ENCODE data around the gene COPG1. TPM values are rescaled to one million over a fixed set of nuclear protein-coding genes. Genes with fewer than 3 reads are reported as not detected.

COPG1 gene
- total RNA-seq, 4 donors from 2014 or later = 77.1 to 95.3 (median 88.6) TPM

DNA sequence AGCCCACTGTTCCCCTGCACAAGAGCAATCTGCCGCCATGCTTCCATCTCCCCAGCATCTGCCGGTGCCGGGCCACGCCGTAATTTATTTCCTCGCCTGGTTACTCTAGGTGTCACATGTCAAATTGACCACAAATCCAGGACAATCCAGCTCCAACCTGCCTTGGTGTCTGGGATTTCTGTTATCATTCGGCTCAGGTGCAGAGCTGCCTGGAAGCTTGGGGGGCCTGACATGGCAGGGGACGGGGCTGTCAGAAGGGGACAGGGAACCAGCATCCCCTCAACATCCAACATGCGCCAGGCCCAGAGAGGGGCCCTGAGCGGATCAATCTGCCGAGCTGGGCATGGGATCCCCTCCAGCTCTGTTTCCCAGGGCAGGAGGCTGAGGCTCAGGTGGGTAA lies 77.2 kb downstream of the COPG1 start:
- DNase-seq (ENCODE audit: low spot score in 2 of 2) = no peak
- Histone ChIP-seq H3K4me3 (no peak overlapping the region), H3K27me3 (no peaks in the 10 kb centered on the region), H3K27ac (no peak overlapping the region), H3K9me3 (no peaks in the 10 kb centered on the region), H3K4me1 (no peaks in the 10 kb centered on the region), H3K36me3 (peaks cover 14% of the 10 kb centered on the region)
- 93% methylated on average over 10 of the region's 11 CpGs for WGBS
- TF ChIP-seq POLR2A (IDR thresholded peaks at IDR 0.05) (no peak), CTCF (IDR thresholded peaks at IDR 0.05) (no peak), EP300 (IDR thresholded peaks at IDR 0.05) (no peak), POLR2AphosphoS5 (IDR thresholded peaks at IDR 0.05) (no peak)

Other genes with a start within 250 kb of the COPG1 start
- 1 to 10 TPM in 2 of 4 donors, under 1 TPM in 2; 0.76 to 2.5 (median 1.1) TPM for gene EFCC1, start 248.3 kb upstream of the COPG1 start, total RNA-seq
- not detected for gene GP9, start 188.8 kb upstream of the COPG1 start, total RNA-seq
- gene RAB43, start 127.8 kb upstream of the COPG1 start, total RNA-seq = 10 to 100 TPM in 1 of 4 donors, 1 to 10 TPM in 3; 7.3 to 20.4 (median 8.3) TPM
- gene ISY1, start 88.5 kb upstream of the COPG1 start, total RNA-seq = 10 to 100 TPM in 3 of 4 donors, 1 to 10 TPM in 1; 6.3 to 18.2 (median 16.3) TPM
- gene CNBP, start 65.7 kb upstream of the COPG1 start, total RNA-seq = 100 to 1,000 TPM; 361 to 504 (median 408) TPM
- 10 to 100 TPM; 25.1 to 34.5 (median 32.7) TPM for gene HMCES, start 29.3 kb downstream of the COPG1 start, total RNA-seq
- gene EFCAB12, start 179.0 kb downstream of the COPG1 start, total RNA-seq = 1 to 10 TPM in 1 of 4 donors, under 1 TPM in 2, not detected in 1; 0.13 to 1.1 (median 0.23) TPM
- 10 to 100 TPM; 14.8 to 42.5 (median 24.0) TPM for gene MBD4, start 190.3 kb downstream of the COPG1 start, total RNA-seq
- gene IFT122, start 190.6 kb downstream of the COPG1 start, total RNA-seq = 10 to 100 TPM in 3 of 4 donors, 1 to 10 TPM in 1; 9.5 to 47.6 (median 24.5) TPM